HepG2 (cell line): ENCODE results near the gene MAGEB17.

ENCODE experiments used
- ZBTB20 ChIP-seq: sonication (generic); formaldehyde crosslinking; IDR thresholded peaks from 2 replicates; pipeline ENCODE4 v1.8.1; 2023; ENCODE audit warnings: missing genetic modification reagents, low read depth, mild to moderate bottlenecking, borderline replicate concordance
- TF ChIP-seq, protein P1 (sequence below): sonication (generic); formaldehyde crosslinking; IDR thresholded peaks from 2 replicates; pipeline ENCODE4 v1.5.0; 2020; ENCODE audit warnings: mild to moderate bottlenecking, missing genetic modification reagents, moderate library complexity

DNA sequence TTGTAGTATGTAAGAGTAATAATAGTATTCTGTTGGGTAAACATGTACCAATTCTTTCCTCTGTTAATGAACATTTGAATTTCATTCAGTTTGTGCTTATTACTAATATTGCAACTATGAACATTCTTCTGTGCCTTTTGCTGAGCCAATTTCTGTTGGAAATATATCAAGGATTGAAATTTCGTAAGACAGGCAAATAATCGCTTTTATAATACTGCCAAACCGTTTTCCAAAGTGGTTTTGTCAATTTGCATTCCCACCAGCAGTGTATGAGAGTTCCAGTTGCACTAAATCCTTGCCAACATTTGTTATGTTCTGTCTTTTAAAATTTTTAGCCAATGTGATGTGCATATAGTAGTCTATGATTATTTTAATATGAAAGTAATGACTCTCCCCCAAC lies 38.6 kb downstream of the MAGEB17 start:
- TF ChIP-seq, protein P1, sequence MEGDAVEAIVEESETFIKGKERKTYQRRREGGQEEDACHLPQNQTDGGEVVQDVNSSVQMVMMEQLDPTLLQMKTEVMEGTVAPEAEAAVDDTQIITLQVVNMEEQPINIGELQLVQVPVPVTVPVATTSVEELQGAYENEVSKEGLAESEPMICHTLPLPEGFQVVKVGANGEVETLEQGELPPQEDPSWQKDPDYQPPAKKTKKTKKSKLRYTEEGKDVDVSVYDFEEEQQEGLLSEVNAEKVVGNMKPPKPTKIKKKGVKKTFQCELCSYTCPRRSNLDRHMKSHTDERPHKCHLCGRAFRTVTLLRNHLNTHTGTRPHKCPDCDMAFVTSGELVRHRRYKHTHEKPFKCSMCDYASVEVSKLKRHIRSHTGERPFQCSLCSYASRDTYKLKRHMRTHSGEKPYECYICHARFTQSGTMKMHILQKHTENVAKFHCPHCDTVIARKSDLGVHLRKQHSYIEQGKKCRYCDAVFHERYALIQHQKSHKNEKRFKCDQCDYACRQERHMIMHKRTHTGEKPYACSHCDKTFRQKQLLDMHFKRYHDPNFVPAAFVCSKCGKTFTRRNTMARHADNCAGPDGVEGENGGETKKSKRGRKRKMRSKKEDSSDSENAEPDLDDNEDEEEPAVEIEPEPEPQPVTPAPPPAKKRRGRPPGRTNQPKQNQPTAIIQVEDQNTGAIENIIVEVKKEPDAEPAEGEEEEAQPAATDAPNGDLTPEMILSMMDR: no peak
- TF ChIP-seq ZBTB20 (CRISPR knock-in tag): no peak
